ENCODE results near the gene ANKRD34C. TPM values are rescaled to one million over a fixed set of nuclear protein-coding genes. Genes with fewer than 3 reads are reported as not detected.

Gene ANKRD34C
- total RNA-seq (2014; rRNA removed; shearing (Covaris generic)) = not detected in 2 replicates

DNA sequence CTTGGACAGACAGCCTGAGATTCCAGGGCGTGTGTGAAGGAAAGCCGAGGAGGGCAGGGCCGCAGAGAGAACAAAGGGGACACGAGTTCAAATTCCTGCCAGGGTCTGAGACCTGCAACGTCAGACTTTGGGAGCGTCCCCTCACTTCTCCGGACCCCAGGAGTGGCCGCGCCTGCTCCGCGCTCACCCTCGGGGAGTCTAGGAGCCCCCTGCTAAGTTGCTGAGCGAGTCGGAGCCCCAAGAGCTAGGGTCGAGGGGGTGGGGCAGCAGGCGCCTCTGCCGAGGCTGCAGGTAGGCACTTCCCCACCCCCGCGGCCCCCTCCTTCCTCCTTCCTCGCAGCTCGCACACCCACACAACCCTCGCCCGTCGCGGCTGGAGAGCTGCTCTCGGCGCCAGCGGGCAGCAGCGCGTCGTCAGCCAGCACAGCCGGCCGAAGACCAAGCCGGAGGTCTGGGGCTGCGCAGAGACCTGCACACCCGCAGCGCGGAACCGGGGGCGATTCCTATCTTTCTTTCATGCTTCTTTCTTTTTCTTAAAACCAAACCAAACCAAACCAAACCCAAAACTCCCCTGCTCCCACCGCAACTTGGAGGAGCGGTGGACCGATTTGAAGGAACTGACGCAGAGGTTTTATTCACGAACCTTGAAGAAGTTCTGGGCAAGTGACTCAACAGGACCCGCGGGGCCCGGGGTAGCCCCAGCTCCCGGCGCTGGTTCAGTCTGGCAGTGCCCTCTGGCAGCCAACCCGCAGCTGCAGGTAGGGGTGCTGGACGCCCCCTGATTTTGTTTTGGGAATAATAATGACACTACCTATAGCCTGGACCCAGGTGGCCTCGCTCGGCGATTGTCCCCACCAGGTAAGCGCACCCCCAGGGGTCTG is at the start of gene ANKRD34C:
ANKRD34C (plus strand) TSS at position 352 of the 881 bp plus-strand sequence. CDS start 10,563 bp downstream, outside the sequence.
- no peak for DNase-seq (ENCODE audit: low read depth)

DNA sequence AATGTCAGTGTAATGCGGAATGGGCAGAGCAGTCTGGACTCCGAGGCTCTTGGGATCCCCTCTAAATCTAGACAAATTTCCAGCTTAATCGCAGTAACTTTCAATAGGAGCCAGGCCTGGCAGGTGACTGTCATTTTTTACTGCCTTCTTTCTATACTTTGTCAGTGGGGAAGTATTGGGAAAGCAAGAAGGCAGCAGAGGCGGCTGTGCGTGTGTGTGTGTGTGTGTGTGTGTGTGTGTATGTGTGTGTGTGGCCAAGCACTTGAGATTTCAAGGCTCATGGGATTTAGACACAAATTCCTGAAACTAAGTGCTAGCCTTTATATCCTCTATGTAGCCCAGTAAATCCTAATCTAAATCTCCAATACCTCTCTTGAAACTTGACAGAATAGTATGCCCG is 49.3 kb upstream of the ANKRD34C start:
- no peak for DNase-seq (ENCODE audit: low read depth)

DNA sequence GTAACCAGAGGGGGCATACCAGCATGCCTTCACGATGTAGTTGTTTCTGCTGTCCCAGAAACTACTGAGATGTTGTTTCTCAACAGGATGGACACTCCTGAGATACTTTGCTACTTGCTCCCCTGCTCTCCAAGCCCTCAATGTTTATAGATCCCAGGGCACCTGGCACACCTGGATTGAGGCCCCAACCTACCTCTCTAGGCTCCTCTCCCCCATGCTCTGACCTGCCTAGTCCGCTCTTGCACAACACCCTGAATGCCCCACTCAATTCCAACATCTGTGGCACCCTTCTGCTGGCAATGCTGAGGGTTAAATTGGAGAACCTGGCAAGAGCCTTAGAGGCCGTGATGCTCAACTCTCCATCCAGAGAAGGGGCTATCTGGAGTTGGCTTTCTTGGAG is 42.5 kb upstream of the ANKRD34C start:
- DNase-seq (ENCODE audit: low read depth) = no peak

DNA sequence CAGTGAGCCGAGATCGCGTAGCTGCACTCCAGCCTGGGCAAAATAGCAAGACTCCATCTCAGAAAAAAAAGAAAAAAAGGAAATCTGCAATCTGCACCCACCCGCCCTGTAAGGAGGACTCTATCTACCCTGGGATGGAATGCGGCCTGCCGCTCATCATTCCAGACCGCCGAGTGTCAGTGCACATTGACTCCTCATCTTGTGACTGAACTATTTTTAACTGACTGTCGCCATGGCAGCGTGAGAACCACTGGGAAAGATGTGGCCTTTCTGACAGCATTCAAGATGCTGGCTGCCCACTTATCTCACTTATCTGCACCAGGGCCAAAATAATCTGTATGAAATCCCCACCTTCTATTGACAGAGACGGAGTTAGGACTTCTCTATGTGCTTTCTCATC is 38.8 kb upstream of the ANKRD34C start:
- DNase-seq (ENCODE audit: low read depth) = no peak

DNA sequence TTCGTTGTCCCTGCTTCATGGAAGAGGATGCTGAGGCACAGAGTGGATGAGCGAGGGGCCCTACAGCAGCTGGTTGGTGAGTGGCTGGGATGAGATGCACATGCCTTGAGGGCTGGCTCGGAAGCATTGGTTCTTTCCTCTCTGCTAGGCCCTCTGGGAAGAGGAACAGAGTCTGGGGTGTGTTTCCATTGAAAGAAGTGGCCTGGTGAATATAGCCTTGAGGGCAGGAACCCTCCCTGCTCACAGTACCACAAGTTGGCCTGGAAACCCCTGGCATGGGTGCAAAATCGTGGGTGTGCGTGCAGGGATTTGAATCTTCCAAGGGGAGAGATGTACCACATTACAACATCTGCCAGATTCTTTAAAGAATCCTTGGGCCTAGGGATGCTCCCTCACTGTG is 37.6 kb upstream of the ANKRD34C start:
- DNase-seq (ENCODE audit: low read depth) = no peak

DNA sequence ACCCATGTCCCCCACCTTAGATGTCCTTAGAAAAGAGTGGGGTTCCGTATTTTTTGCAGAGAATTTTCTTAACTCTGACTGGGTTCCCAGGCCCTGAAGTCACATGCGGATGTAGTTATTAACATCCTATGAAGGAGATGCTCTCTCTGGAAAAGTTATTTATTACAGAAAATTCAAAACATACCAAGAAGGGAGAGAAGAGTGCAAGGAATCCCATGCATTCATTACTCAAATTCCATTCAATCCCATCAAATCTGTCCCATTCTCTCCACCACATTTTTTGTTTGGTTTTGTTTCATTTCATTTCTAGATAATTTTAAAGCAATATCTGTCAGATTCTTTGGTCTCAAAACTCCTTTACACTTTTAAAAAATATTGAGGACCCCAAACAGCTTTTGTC is 34.3 kb upstream of the ANKRD34C start:
- DNase-seq (ENCODE audit: low read depth) = no peak

DNA sequence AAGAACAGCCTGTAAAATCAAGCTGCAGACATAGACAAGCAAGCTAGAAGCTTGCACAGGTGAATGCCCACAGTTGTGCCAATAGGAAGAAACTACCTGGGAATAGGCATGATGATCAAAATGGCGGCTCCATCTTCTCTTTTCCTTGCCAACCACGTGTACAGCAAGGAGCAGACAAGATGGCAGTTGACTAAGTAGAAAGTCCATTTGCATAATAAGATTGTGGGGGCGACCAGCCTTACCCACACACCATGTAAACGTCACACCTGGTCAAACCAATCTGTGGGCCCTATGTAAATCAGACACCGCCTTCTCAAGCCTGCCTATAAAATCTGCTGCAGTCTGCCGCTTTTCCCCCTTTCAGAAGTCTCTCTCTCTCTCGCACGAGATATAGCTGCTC is 25.1 kb upstream of the ANKRD34C start:
- DNase-seq (ENCODE audit: low read depth) = no peak

DNA sequence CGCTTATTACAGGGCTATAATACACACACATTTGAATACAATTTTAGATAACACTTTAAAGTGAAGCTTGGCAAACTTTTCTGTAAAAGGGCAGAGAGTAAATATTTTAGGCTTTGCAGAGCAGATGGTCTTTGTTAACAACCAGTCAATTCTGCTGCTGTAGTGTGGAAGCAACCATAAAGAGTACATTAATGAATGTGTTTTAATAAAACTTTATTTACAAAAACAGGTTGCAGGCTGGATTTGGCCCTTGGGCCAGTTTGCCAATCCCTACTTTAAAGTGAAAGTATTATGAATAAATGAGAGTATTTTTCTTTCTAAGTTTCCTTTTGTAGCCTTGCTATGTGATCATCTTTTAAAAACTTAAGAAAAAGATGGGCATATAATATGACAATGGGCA is 20.7 kb upstream of the ANKRD34C start:
- no peak for DNase-seq (ENCODE audit: low read depth)

DNA sequence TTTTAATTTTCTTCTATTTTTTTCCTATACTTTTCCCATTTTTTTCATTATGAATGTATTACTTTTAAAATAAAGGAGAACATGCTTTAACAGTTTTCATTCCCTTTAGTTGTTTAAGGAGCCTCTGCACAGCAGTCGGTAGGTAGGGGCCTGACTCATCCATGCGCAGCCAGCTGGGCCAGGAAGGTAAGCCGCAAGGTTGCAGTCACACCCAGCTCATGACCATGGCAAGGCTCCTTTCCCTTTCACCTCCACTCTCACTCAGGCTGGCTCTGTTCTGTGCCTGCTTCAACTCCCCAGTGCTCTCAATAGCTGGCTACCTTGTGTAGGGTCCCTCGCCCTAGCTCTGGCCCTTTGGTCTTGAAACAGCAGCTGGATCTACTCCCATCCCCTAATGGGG is 17.4 kb upstream of the ANKRD34C start:
- DNase-seq (ENCODE audit: low read depth) = peak; percentile 5

DNA sequence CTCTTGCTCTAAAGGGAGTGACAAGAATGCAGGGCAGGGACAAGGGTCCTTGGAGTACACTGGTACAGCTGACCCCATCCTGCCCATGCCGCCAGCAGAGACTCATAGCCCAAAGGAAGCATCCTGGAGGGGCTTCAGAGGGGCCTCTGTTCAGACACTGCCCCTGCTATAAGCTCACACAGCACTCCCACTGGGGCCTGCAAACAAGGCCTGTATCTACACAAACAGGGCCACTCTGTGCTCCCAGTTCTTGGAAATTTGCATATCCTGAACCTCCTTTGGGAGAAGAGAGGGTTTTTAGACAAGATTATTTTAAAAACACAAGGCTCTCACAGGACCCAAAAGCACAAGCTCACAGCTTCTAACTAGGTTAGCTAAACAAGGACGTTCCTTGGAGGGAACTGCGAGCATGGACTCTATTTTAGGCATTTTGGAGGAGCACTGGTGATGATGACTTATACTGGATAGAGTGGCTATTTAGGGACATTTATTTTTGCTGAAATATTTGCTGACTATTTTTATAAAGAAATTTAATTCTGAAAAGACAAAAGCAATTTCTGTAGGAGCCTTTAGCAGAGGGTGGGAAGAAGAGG is 16.4 kb upstream of the ANKRD34C start:
- no peak for DNase-seq (ENCODE audit: low read depth)

DNA sequence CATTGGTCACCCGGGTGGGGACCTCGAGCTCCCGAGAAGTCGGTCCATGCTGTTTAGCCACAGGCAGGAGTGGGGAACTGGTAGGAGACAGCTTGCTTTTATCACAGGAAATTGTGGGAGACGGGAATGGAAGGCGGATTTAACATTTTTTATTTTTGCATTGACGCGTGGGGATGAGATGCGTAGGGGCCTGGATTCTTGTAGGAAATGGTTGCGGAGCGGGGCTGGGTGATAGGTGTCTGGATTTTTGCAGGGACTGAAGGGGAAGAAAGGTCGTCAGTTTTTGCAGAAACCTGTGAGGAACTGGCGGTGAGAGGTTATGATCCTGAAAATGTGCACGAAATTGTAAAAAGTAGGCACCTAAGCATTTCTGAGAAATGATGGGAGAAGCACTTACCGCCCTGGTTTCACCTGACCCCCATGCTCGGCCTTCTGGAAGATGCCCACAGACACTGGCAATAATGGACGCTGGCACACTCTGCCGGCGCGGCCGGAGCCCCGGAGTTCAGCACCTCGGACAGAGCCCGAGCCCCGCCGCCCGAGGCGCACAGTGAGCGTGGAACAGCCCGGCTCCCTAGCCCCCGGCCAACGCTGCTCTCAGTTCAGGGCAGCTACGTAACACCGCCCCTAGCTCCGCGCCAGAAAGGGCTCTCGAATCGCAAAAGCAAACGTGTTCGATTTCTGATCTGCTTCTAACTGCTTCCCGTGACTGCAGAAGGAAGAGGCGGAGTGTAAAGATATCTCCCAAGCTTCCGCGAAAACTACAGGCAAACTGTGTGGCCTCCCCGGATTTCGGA is 928 bp downstream of the ANKRD34C start:
- peak; percentile 5 for DNase-seq (ENCODE audit: low read depth)

DNA sequence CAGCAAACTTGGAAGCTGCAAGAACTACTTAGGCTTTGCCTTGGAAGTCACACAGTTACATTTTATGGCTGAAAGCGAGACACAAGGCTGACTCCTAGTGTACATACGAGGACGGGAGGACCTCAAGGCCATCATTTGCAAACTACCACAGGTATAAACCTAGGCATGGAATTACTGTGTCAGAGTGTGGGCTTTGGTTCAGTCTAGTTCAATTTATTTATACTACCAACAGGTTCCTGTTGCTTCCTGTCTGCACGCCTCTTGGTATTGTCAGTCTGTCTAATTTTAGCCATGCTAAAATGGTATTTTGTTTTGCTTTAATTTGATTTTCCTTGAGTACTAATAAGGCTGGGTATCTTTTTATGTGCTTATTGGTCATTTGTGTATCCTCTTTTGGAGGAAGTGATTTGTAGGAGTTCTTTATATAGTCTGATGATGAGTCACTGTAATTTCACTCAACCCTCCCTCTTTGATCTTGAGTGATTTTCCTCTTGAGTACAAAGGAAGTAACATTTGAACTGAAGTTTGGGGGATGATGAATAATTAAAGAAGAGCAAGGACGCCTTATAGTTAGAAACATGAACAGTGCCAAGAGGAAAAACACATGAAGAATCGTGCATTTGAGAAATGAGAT is 8.2 kb downstream of the ANKRD34C start:
- no peak for DNase-seq (ENCODE audit: low read depth)

DNA sequence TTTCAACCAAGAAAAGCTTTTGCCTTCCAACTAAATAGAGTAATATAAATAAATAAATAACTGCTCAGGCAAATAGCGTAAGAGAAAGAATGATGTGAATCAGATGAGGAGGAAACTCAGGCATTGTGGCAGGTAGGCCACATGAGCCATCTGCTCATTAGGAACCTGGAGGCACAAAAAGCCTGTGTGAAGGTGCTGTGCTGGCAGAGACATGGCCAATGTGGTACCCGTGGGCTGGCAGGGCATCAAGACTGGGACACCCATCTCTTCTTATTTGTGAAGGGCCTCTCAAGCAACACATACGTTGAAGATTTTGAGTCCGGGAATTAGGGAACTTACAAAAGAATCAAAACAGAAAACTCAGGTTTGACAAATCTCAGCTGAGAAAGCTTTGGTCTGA is 9.5 kb downstream of the ANKRD34C start:
- no peak for DNase-seq (ENCODE audit: low read depth)

DNA sequence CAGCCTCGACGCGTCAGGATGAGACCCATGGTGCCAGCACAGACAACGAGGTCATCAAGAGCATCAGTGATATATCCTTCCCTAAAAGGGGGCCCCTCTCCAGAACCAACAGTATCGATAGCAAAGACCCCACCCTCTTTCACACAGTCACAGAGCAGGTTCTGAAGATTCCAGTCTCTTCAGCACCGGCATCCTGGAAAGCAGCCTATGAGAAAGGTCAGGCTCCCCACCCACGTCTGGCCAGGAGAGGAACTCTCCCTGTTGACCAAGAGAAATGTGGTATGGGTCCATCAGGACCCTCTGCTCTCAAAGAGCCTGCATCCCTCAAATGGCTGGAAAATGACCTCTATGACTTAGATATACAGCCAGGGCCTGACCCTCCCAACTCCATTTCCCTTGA is 11.6 kb downstream of the ANKRD34C start:
- DNase-seq (ENCODE audit: low read depth) = no peak

DNA sequence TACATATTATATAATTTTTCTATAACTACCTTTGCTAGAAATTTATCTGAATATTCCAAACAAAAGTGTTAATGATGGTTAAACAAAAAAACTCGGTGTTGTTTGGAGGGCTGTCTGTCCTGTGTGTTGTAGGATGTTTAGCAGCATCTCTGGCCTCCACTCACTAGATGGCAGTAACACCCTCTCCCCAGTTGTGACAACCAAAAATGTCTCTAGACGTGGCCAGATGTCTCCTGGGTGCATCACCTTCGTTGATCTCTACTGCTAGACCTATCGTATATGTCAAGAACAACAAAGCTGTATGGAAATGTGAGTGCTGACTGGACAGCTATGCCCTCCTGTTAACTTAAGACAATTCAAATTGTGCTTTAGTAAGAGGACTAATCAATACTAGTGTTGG is 14.1 kb downstream of the ANKRD34C start:
- no peak for DNase-seq (ENCODE audit: low read depth)

DNA sequence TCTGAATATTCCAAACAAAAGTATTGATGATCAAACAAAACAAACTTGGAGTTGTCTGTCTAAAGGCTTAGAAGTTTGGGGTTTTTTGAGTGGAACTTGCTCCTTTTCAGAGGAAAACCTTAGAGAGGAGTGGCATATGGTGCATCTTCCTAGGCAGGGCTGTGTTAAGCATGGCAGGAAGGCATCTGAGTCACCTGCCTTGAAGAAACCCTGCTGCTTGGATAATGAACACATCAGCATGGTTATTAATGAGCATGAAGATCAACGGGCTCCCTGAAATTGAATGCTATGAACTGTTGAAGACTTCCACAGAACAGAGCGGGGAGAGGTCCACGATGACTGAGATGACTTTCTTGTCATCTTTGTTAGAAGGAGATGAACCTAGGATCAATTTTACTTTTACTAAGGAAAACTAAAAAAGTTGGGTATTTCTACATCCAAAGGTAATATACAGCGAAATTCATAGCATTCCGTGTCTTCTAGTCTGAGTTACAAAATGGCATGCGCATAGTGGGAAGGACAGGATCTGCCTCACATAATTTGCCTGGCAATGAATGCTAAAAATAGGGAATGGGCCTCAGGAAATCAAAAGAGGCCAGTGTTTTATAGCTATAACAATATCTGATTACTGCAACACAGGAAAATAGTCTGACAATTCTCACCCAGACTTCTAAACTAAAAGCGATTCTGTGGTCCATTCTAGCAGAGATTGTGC is 16.8 kb downstream of the ANKRD34C start:
- DNase-seq (ENCODE audit: low read depth) = no peak

DNA sequence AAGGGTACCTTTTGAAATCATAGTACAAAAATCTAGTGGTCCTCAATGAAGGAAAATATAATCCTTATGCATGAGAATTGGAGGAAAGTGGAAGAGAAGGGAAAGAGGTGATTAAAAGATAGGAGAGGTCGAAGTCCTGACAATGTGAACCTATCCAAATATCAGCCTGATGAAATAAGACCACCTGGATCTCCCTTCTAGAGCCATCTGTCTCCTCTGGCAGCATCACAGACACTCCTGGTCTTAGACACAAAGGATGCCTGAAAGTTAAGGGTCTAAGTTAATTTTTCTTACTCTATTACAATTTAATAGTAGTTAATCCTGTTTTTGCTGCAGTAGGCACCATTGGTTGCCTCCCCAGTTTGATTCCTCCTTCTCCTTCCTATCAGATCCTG is 17.3 kb downstream of the ANKRD34C start:
- no peak for DNase-seq (ENCODE audit: low read depth)

DNA sequence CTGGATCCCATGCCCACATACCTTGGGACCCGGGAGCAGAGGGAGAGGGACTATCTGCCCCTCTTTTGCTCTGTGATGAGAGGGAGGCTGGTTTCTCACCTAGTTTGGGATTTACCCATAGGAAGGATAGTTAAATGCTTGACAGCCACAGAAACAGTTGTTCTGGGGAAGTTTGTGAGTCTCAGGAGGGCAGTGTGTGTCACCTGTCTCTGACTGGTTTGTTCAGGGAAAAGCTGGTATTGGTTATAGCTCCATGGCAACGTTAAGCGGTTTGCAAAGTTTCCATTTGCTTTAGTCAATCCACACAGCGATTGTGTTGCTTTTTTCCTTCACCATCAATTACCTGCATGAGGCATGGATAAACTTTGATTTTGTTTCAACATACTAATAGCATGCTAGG is 24.7 kb downstream of the ANKRD34C start:
- DNase-seq (ENCODE audit: low read depth) = no peak

DNA sequence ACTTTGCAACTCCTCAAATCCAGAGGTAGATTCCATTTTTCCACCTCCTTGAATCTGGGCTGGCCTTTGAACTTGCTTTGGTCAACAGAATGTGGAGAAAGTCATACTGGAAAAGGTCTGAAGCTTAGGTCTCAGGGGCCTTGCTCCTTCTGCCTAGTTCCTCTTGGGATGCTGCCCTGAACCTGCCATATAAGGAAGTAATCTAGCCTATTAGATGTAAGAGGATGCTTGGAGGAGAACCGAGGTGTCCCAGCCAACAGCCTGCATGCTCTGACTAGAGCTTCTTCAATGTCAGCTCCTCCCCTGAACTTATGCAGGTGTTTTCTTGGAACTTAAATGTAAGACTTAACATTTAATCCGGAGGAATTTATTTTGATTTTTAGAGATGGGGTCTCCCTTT is 26.4 kb downstream of the ANKRD34C start:
- no peak for DNase-seq (ENCODE audit: low read depth)

DNA sequence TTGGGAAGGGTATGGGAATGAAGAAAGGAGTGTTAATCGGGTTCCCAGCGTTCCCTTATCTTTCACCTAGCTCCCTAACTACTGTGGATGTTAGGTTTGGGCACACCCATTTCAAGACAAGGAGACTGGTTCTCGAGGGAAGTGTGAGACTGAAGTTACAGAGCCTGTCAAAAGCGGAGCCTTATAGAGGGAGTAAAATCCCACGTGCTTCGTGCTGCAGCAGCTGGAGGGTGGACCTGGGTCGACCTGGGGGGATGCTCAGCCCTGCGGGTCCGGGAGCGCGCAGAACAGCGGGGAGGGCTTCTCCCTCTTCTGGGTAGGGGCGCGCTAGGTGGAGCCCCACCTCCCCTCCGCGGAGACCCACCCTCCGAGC is 28.1 kb downstream of the ANKRD34C start:
- peak; percentile 43 for DNase-seq (ENCODE audit: low read depth)

Data from M059J (cell line).